GM21447 (cell line): Measurements from ENCODE around the gene PAX1.

Experiments
- ATAC-seq: cut with Tn5 transposase; IDR thresholded peaks from one replicate; pipeline ENCODE4 v1.9.1; 2021; ENCODE audit not compliant: unreplicated experiment

PAX1 gene

GRCh38 chr20:21705575-21706260 is at the start of gene PAX1:
TSS of gene PAX1 (plus strand) at chr20:21705664. CDS start at chr20:21705713, 49 bp downstream.
- no peak for ATAC-seq

GRCh38 chr20:21656308-21657067 is 49.0 kb upstream of the PAX1 start:
- no peak for ATAC-seq

GRCh38 chr20:21661488-21662055 is 43.9 kb upstream of the PAX1 start:
- no peak for ATAC-seq

GRCh38 chr20:21663465-21663864 is 42.0 kb upstream of the PAX1 start:
- no peak for ATAC-seq

GRCh38 chr20:21665687-21666446 is 39.6 kb upstream of the PAX1 start:
- ATAC-seq, result no peak

GRCh38 chr20:21670126-21670525 is 35.3 kb upstream of the PAX1 start:
- ATAC-seq, result no peak

GRCh38 chr20:21670981-21671380 is 34.5 kb upstream of the PAX1 start:
- no peak for ATAC-seq

GRCh38 chr20:21677261-21677660 is 28.2 kb upstream of the PAX1 start:
- ATAC-seq, result no peak

GRCh38 chr20:21677781-21678180 is 27.7 kb upstream of the PAX1 start:
- no peak for ATAC-seq

GRCh38 chr20:21681234-21681921 is 24.1 kb upstream of the PAX1 start:
- no peak for ATAC-seq

- no peak for ATAC-seq
Measured at GRCh38 chr20:21681922-21682318, 23.5 kb upstream of the PAX1 start.

- no peak for ATAC-seq
Measured at GRCh38 chr20:21682521-21682954, 22.9 kb upstream of the PAX1 start.

GRCh38 chr20:21684671-21685070 is 20.8 kb upstream of the PAX1 start:
- ATAC-seq, result no peak

- ATAC-seq, result no peak
Measured at GRCh38 chr20:21685981-21686380, 19.5 kb upstream of the PAX1 start.

- ATAC-seq, result no peak
Measured at GRCh38 chr20:21693322-21693721, 12.1 kb upstream of the PAX1 start.

- ATAC-seq, result no peak
Measured at GRCh38 chr20:21698494-21699215, 6.8 kb upstream of the PAX1 start.

- ATAC-seq, result no peak
Measured at GRCh38 chr20:21699216-21699508, 6.3 kb upstream of the PAX1 start.

GRCh38 chr20:21701171-21701876 is 4.1 kb upstream of the PAX1 start:
- ATAC-seq, result no peak

GRCh38 chr20:21702016-21702415 is 3.4 kb upstream of the PAX1 start:
- ATAC-seq, result no peak
